HCT116 (cell line): ENCODE results near the gene NINJ1. TPM values are rescaled to one million over a fixed set of nuclear protein-coding genes. Genes with fewer than 3 reads are reported as not detected.

Source experiments
- ATAC-seq: fragments of 200-7000 bp; cut with Tn5 transposase; 2 replicates; pipeline ENCODE4 v1.9.1; 2020; ENCODE audit warnings: mild to moderate bottlenecking, moderate library complexity
- BruUV-seq: library from RNA; stranded (reverse); fragments of 400-500 nt; replicated peaks from 2 replicates; lab custom pipeline; 2021; lab: Mats Ljungman, UMichigan
- CTCF ChIA-PET: fragments of 300-600 bp; sonication (Branson Sonifier 250); formaldehyde crosslinking; loops from one replicate; lab custom pipeline; 2021; ENCODE audit warnings: antibody characterized with exemption; lab: Charles Lee
- POLR2A ChIA-PET: fragments of 300-600, 350-600 bp; sonication (Branson Sonifier 250); formaldehyde crosslinking; loops from one replicate; lab custom pipeline; 2021; ENCODE audit warnings: antibody characterized with exemption; lab: Charles Lee
- RAD21 ChIA-PET, 2 experiments: fragments of 300-600 bp; sonication (Branson Sonifier 250); formaldehyde crosslinking; loops; one replicate each; lab custom pipeline; 2023; ENCODE audit warnings: low total read pairs in 2 of 2; ENCODE audit not compliant: uncharacterized antibody in 2 of 2, unreplicated experiment in 2 of 2, low non-redundant PET in 1 of 2; lab: Charles Lee
- DNase-seq: peaks from one replicate; pipeline ENCODE4 v3.0.0-alpha.2; 2010; ENCODE audit warnings: low read depth, low spot score
- H2AFZ ChIP-seq: fragments of 200-600 bp; shearing (Covaris generic), sonication (generic); 2 replicates; pipeline ENCODE4 v1.6.1; 2017; ENCODE audit warnings: low read depth, mixed run types, mixed read lengths, antibody characterized with exemption, low read length; ENCODE audit not compliant: poor library complexity, severe bottlenecking
- H3K27ac ChIP-seq: 2 replicates; pipeline ENCODE4 v1.5.1; 2012; ENCODE audit warnings: low read depth, low read length
- H3K27me3 ChIP-seq: fragments of 200-600 bp; sonication (generic); 2 replicates; pipeline ENCODE4 v1.6.1; 2016; ENCODE audit warnings: mixed run types, low read length, mixed read lengths; ENCODE audit not compliant: insufficient read depth
- H3K36me3 ChIP-seq, 2 experiments: fragments of 200-500 bp in 1 of 2; fragments of 200-600 bp in 1 of 2; sonication (Bioruptor generic) in 1 of 2; sonication (generic) in 1 of 2; 2 replicates each; pipeline versions ENCODE4 v1.5.1 to v1.6.1; 2014 to 2016; ENCODE audit warnings: low read length in 2 of 2, inconsistent platforms in 1 of 2, mixed read lengths in 1 of 2, mixed run types in 1 of 2; ENCODE audit not compliant: insufficient read depth in 2 of 2, control insufficient read depth in 1 of 2
- H3K4me1 ChIP-seq, 2 experiments: fragments of 200-600 bp in 1 of 2; sonication (generic) in 1 of 2; 2 replicates each; pipeline versions ENCODE4 v1.5.1 to v1.6.1; 2012 to 2017; ENCODE audit warnings: low read length in 2 of 2, inconsistent platforms in 1 of 2, mild to moderate bottlenecking in 1 of 2, mixed read lengths in 1 of 2, mixed run types in 1 of 2, moderate library complexity in 1 of 2; ENCODE audit not compliant: insufficient read depth in 2 of 2, control insufficient read depth in 1 of 2
- H3K4me2 ChIP-seq: fragments of 200-600 bp; sonication (generic); 2 replicates; pipeline ENCODE4 v1.6.1; 2017; ENCODE audit warnings: mixed run types, low read length, mixed read lengths
- H3K4me3 ChIP-seq, 2 experiments: fragments of 200-600 bp in 1 of 2; sonication (generic) in 1 of 2; replicated peaks in 1 of 2; 2 replicates each; pipeline ENCODE4 v1.5.1; 2011 to 2016; ENCODE audit warnings: low read length in 2 of 2, control low read depth in 1 of 2, low read depth in 1 of 2, mild to moderate bottlenecking in 1 of 2, mixed read lengths in 1 of 2, mixed run types in 1 of 2
- H3K79me2 ChIP-seq: fragments of 200-600 bp; sonication (generic); 2 replicates; pipeline ENCODE4 v1.6.1; 2017; ENCODE audit warnings: mild to moderate bottlenecking, mixed run types, low read length, moderate library complexity, mixed read lengths; ENCODE audit not compliant: insufficient read depth
- H3K9ac ChIP-seq: fragments of 200-600 bp; sonication (generic); 2 replicates; pipeline ENCODE4 v1.6.1; 2016; ENCODE audit warnings: low read length, mixed read lengths
- H3K9me2 ChIP-seq: fragments of 200-600 bp; sonication (generic), shearing (Covaris generic); 2 replicates; pipeline ENCODE4 v1.6.1; 2017; ENCODE audit warnings: mixed run types, mild to moderate bottlenecking, moderate library complexity; ENCODE audit not compliant: insufficient read depth
- H3K9me3 ChIP-seq, 2 experiments: fragments of 200-500 bp in 1 of 2; fragments of 200-600 bp in 1 of 2; sonication (Bioruptor generic) in 1 of 2; sonication (generic) in 1 of 2; 2 replicates each; pipeline ENCODE4 v1.6.1; 2014 to 2017; ENCODE audit warnings: low read length in 2 of 2, mixed read lengths in 2 of 2, inconsistent platforms in 1 of 2, low read depth in 1 of 2, mild to moderate bottlenecking in 1 of 2, mixed run types in 1 of 2, moderate library complexity in 1 of 2; ENCODE audit not compliant: control insufficient read depth in 1 of 2, insufficient read depth in 1 of 2
- H4K20me1 ChIP-seq: fragments of 200-600 bp; sonication (generic), shearing (Covaris generic); 2 replicates; pipeline ENCODE4 v1.6.1; 2017; ENCODE audit warnings: mixed run types, mild to moderate bottlenecking, moderate library complexity; ENCODE audit not compliant: insufficient read depth
- ATF3 ChIP-seq: IDR thresholded peaks from 2 replicates; pipeline ENCODE4 v1.6.1; 2012
- CBX3 ChIP-seq: IDR thresholded peaks from 2 replicates; pipeline ENCODE4 v1.6.1; 2012; ENCODE audit warnings: low read depth
- CEBPB ChIP-seq: IDR thresholded peaks from 2 replicates; pipeline ENCODE4 v1.6.1; 2012; ENCODE audit warnings: low read depth
- CTCF ChIP-seq, 3 experiments: fragments of 200-600 bp in 1 of 3; sonication (generic) in 1 of 3; IDR thresholded peaks in 2 of 3; conservative IDR thresholded peaks in 1 of 3; 2 replicates each; pipeline ENCODE4 v1.5.1; 2012 to 2017; ENCODE audit warnings: low read depth in 2 of 3, low read length in 2 of 3, antibody characterized with exemption in 1 of 3, borderline replicate concordance in 1 of 3, control low read depth in 1 of 3, mild to moderate bottlenecking in 1 of 3, mixed read lengths in 1 of 3, mixed run types in 1 of 3, moderate library complexity in 1 of 3; ENCODE audit not compliant: insufficient read depth in 1 of 3
- EGR1 ChIP-seq: IDR thresholded peaks from 2 replicates; pipeline ENCODE4 v1.6.1; 2012; ENCODE audit warnings: low read depth
- ELF1 ChIP-seq: IDR thresholded peaks from 2 replicates; pipeline ENCODE4 v1.6.1; 2012; ENCODE audit warnings: low read depth, borderline replicate concordance
- FOSL1 ChIP-seq: IDR thresholded peaks from 2 replicates; pipeline ENCODE4 v1.6.1; 2012; ENCODE audit warnings: low read depth
- JUND ChIP-seq: IDR thresholded peaks from 2 replicates; pipeline ENCODE4 v1.6.1; 2012
- MAX ChIP-seq: IDR thresholded peaks from 2 replicates; pipeline ENCODE4 v1.6.1; 2012
- POLR2AphosphoS5 ChIP-seq: IDR thresholded peaks from 2 replicates; pipeline ENCODE4 v1.6.1; 2011; ENCODE audit warnings: mild to moderate bottlenecking, low read depth, low read length, moderate library complexity
- REST ChIP-seq: IDR thresholded peaks from 2 replicates; pipeline ENCODE4 v1.6.1; 2012; ENCODE audit warnings: low read depth
- SP1 ChIP-seq: IDR thresholded peaks from 2 replicates; pipeline ENCODE4 v1.6.1; 2012; ENCODE audit warnings: low read depth
- TCF7L2 ChIP-seq: IDR thresholded peaks from 2 replicates; pipeline ENCODE4 v1.7.0; 2011; ENCODE audit warnings: borderline replicate concordance, inconsistent platforms; ENCODE audit not compliant: insufficient read depth, insufficient read length; ENCODE audit errors: extremely low read depth
- YY1 ChIP-seq: IDR thresholded peaks from 2 replicates; pipeline ENCODE4 v1.6.1; 2011; ENCODE audit warnings: low read length, low read depth, moderate library complexity, mild to moderate bottlenecking; ENCODE audit not compliant: insufficient replicate concordance; ENCODE audit errors: extremely low read depth
- ZBTB33 ChIP-seq: IDR thresholded peaks from 2 replicates; pipeline ENCODE4 v1.6.1; 2011; ENCODE audit warnings: mild to moderate bottlenecking, low read length, moderate library complexity; ENCODE audit not compliant: insufficient replicate concordance; ENCODE audit errors: extremely low read depth
- ZFX ChIP-seq: fragments of 450-650 bp; IDR thresholded peaks from 2 replicates; pipeline ENCODE4 v1.6.1; 2017
- ZNF274 ChIP-seq: fragments of 200-500 bp; sonication (Bioruptor generic); IDR thresholded peaks from 2 replicates; pipeline ENCODE4 v1.6.1; 2014; ENCODE audit warnings: mild to moderate bottlenecking, low read depth, low read length, inconsistent platforms
- intact Hi-C: fragments of 100-400 bp; cut with micrococcal nuclease; formaldehyde crosslinking; loops from 2 replicates; pipeline ENCODE4 v1.10.0; 2022
- total RNA-seq: library from RNA; stranded (reverse); gene quantifications from one replicate; pipeline ENCODE4 v1.2.1, GENCODE V29; 2021; ENCODE audit not compliant: unreplicated experiment

NINJ1 gene
- total RNA-seq, 1 experiment from 2014 or later: 34.4 TPM

GRCh38 chr9:93123561-93124283, 10.3 kb downstream of the NINJ1 start:
- POLR2A ChIA-PET: no interaction called here
- BruUV-seq: no TSS peak

More at GRCh38 chr9:93123561-93124283, 10.3 kb downstream of the NINJ1 start:
- H3K79me2 ChIP-seq: no peaks in the 10 kb centered on the region
- no peaks in the 10 kb centered on the region for H3K9me3 ChIP-seq
- H3K27me3 ChIP-seq: no peaks in the 10 kb centered on the region
- ATAC-seq (no peak), DNase-seq (no peak)
- ChIA-PET RAD21 (no interaction called here), CTCF (no interaction called here)
- no peak overlapping the region for H3K4me3 ChIP-seq
- no peaks in the 10 kb centered on the region; a peak in 1 of 4 replicates for H3K36me3 ChIP-seq
- intact Hi-C loops: no loop called here
- no peaks in the 10 kb centered on the region for H3K9me2 ChIP-seq
- H4K20me1 ChIP-seq: no peaks in the 10 kb centered on the region
- no peak overlapping the region for H3K4me2 ChIP-seq
- TF ChIP-seq REST: no peak
- TF ChIP-seq ZFX: no peak
- no peak for TF ChIP-seq JUND
- TF ChIP-seq MAX: no peak
- TF ChIP-seq POLR2AphosphoS5: no peak
- TF ChIP-seq ZNF274: no peak
- no peak for TF ChIP-seq CBX3
- no peak for TF ChIP-seq SP1
- TF ChIP-seq YY1: no peak
- no peak for TF ChIP-seq ELF1
- no peak for TF ChIP-seq TCF7L2
- TF ChIP-seq FOSL1: no peak
- TF ChIP-seq CTCF (IDR thresholded peaks at IDR 0.05 in 2 of 3, conservative IDR thresholded peaks at IDR 0.05 in 1 of 3; ENCODE audit: borderline replicate concordance in 1 of 3, insufficient read depth in 1 of 3, low read depth in 2 of 3, low read length in 2 of 3): no peak
- no peak for TF ChIP-seq EGR1
- TF ChIP-seq ATF3: no peak
- TF ChIP-seq CEBPB: no peak
- TF ChIP-seq ZBTB33: no peak
- TF ChIP-seq, all 23 proteins: peak for 0
- Histone ChIP-seq H3K4me1 (peaks cover 26 to 30% of the 10 kb centered on the region in 2 experiments), H2AFZ (no peak overlapping the region), H3K27ac (no peak overlapping the region), H3K9ac (no peak overlapping the region)
